Stomach smooth muscle (tissue), 2 donors: ENCODE results near the gene LINC00305.

Experiments used
- H3K27ac ChIP-seq: one replicate; pipeline ENCODE4 v1.7.0; 2013; ENCODE audit warnings: mild to moderate bottlenecking, low read length, inconsistent platforms
- H3K27me3 ChIP-seq, 2 donors: one replicate each; pipeline ENCODE4 v1.7.0; 2013; ENCODE audit warnings: low read length in 2 of 2; ENCODE audit not compliant: insufficient read depth in 2 of 2, control insufficient read depth in 1 of 2
- H3K36me3 ChIP-seq, 2 donors: one replicate each; pipeline ENCODE4 v1.7.0; 2013; ENCODE audit warnings: low read length in 2 of 2; ENCODE audit not compliant: control insufficient read depth in 2 of 2, insufficient read depth in 2 of 2
- H3K4me1 ChIP-seq: one replicate; pipeline ENCODE4 v1.7.0; 2013; ENCODE audit warnings: low read length; ENCODE audit not compliant: control insufficient read depth, insufficient read depth
- H3K4me3 ChIP-seq, 2 donors: one replicate each; pipeline ENCODE4 v1.7.0; 2013; ENCODE audit warnings: low read length in 2 of 2
- H3K9ac ChIP-seq, 2 donors: one replicate each; pipeline ENCODE4 v1.7.0; 2013; ENCODE audit warnings: low read length in 2 of 2, mild to moderate bottlenecking in 1 of 2
- H3K9me3 ChIP-seq, 2 donors: one replicate each; pipeline ENCODE4 v1.7.0; 2013; ENCODE audit warnings: low read length in 2 of 2; ENCODE audit not compliant: control insufficient read depth in 2 of 2
- donor health status: healthy.
- donor health status: Pancreatic carcinoma.

Gene LINC00305

GRCh38 chr18:64165906-64166305 lies 17.0 kb upstream of the LINC00305 start:
- Histone ChIP-seq H3K27ac (no peak overlapping the region), H3K4me3 (no peak overlapping the region), H3K9me3 (no peaks in the 10 kb centered on the region), H3K9ac (no peak overlapping the region), H3K36me3 (no peaks in the 10 kb centered on the region), H3K4me1 (no peaks in the 10 kb centered on the region), H3K27me3 (no peaks in the 10 kb centered on the region)

DNA sequence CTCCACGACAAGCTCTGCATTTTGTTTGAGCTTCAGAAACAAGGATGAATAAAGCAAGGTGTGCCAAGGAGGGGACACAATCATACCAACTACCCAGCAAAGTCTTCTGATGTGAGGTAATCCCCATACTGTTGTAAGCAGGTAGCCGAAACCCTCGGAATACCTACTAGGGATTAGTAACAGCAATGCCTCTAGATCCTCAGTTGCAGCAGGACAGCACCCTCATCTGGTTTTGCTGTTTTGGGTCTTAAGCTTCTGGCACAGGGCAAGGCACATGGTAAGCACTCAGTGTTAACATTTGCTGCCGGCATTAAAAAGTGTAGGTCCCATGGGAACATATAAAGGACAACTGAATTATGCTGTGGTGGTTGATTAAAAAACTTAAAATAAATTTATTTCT lies 16.0 kb upstream of the LINC00305 start:
- Histone ChIP-seq H3K9me3 (no peaks in the 10 kb centered on the region), H3K36me3 (no peaks in the 10 kb centered on the region), H3K27me3 (no peaks in the 10 kb centered on the region), H3K27ac (no peak overlapping the region), H3K4me3 (no peak overlapping the region), H3K4me1 (no peaks in the 10 kb centered on the region), H3K9ac (no peak overlapping the region)

GRCh38 chr18:64149916-64150438 lies 1.1 kb upstream of the LINC00305 start:
- Histone ChIP-seq H3K9me3 (no peaks in the 10 kb centered on the region), H3K9ac (no peak overlapping the region), H3K27ac (no peak overlapping the region)

DNA sequence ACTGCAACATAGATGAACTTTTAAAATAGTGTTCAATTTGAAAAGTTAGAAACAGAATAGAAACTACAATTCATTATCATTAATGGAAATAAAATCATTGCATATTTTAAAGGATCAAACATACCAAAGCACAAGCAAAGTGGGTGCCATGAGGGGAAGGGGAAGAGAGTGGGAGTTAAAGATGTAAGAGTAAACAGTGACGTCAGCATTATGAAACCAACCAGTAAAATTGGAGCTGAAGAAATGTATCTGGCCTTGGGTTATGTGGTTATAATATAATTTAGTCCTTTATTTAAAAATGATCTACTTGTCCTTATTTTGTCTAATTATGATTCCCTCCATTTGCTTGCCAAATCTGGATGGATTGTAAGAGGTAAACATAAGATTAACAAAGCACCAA lies 6.0 kb downstream of the LINC00305 start:
- no peaks in the 10 kb centered on the region for H3K4me1 ChIP-seq
- H3K4me3 ChIP-seq = no peak overlapping the region
- no peaks in the 10 kb centered on the region for H3K9me3 ChIP-seq
- H3K27me3 ChIP-seq = no peaks in the 10 kb centered on the region
- H3K27ac ChIP-seq = no peak overlapping the region
- no peaks in the 10 kb centered on the region for H3K36me3 ChIP-seq
- H3K9ac ChIP-seq = no peak overlapping the region

More at GRCh38 chr18:64149916-64150438, 1.1 kb upstream of the LINC00305 start:
- no peaks in the 10 kb centered on the region for H3K27me3 ChIP-seq
- H3K4me1 ChIP-seq = no peaks in the 10 kb centered on the region
- H3K36me3 ChIP-seq = no peaks in the 10 kb centered on the region
- no peak overlapping the region for H3K4me3 ChIP-seq

DNA sequence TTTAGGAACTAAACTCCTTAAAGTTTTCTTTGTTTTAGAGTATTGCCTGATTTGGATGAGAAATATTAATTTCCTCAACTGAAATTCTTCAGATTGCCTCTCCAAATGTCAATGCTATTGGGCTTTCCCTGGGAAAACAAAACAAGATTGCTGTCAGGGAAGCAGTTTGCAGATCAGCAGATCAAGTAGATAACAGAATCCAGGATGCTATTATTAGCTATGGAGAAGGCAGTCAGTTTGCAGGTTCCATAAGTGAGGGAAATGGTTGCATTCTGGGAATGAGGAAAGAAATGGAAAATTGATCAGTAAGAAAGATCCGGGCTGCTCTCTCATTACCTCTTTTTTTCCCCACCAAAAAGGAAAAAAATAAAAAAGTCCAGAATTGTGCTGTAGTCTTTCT lies 11.0 kb downstream of the LINC00305 start:
- Histone ChIP-seq H3K9me3 (no peaks in the 10 kb centered on the region), H3K4me1 (no peaks in the 10 kb centered on the region), H3K4me3 (no peak overlapping the region), H3K27me3 (no peaks in the 10 kb centered on the region), H3K36me3 (no peaks in the 10 kb centered on the region), H3K27ac (no peak overlapping the region), H3K9ac (no peak overlapping the region)

GRCh38 chr18:64134044-64134747 lies 14.7 kb downstream of the LINC00305 start:
- Histone ChIP-seq H3K9me3 (no peaks in the 10 kb centered on the region), H3K9ac (no peak overlapping the region), H3K36me3 (no peaks in the 10 kb centered on the region), H3K4me1 (no peaks in the 10 kb centered on the region), H3K27ac (no peak overlapping the region), H3K4me3 (no peak overlapping the region), H3K27me3 (no peaks in the 10 kb centered on the region)

DNA sequence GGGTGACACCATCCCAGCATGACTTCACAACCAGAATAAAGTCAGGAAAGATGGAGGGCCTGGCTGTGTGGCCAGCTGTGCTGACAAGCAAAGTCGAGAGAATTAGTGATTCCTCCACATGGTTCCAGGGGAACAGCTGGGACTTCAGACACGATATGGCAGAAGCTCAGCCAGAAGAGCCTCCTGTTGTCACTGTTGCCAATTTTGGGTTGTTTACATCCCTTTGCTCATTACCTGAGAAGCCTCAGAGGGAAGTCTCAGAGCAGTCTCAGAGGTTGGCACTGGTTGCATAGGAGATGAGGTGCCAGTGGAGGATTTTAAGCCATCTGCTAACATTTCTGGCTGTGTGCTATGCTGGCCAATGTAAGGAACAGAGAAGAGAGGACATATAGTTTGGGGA lies 16.0 kb downstream of the LINC00305 start:
- Histone ChIP-seq H3K27me3 (no peaks in the 10 kb centered on the region), H3K27ac (no peak overlapping the region), H3K9me3 (no peaks in the 10 kb centered on the region), H3K9ac (no peak overlapping the region), H3K4me3 (no peak overlapping the region), H3K4me1 (no peaks in the 10 kb centered on the region), H3K36me3 (no peaks in the 10 kb centered on the region)

DNA sequence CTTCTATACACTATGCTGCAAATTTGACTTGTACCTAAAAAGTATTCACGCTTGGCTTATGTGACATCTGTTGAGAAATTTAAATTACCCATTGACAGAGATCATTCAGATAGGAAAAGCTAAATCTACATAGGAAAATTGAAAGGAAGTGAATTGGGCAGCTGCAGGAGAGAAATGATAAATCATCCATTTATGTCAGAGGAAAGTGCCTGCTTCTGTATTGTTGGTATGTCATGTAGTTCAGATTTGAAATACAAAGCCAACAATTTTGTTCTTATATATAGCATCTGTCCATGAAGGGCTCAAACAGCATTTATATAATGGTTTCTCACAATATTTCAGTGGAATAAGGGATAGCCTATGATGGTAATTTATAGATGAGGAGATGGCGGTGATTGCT lies 17.6 kb downstream of the LINC00305 start:
- Histone ChIP-seq H3K27ac (no peak overlapping the region), H3K36me3 (no peaks in the 10 kb centered on the region), H3K27me3 (no peaks in the 10 kb centered on the region), H3K4me1 (no peaks in the 10 kb centered on the region), H3K4me3 (no peak overlapping the region), H3K9me3 (no peaks in the 10 kb centered on the region), H3K9ac (no peak overlapping the region)

GRCh38 chr18:64127172-64127571 lies 21.7 kb downstream of the LINC00305 start:
- no peaks in the 10 kb centered on the region for H3K27me3 ChIP-seq
- H3K4me1 ChIP-seq = no peaks in the 10 kb centered on the region
- no peaks in the 10 kb centered on the region for H3K9me3 ChIP-seq
- H3K4me3 ChIP-seq = no peak overlapping the region
- no peak overlapping the region for H3K9ac ChIP-seq
- H3K36me3 ChIP-seq = no peaks in the 10 kb centered on the region
- no peak overlapping the region for H3K27ac ChIP-seq

GRCh38 chr18:64119916-64120315 lies 29.0 kb downstream of the LINC00305 start:
- Histone ChIP-seq H3K9ac (no peak overlapping the region), H3K27ac (no peak overlapping the region), H3K4me1 (no peaks in the 10 kb centered on the region), H3K9me3 (no peaks in the 10 kb centered on the region), H3K27me3 (no peaks in the 10 kb centered on the region), H3K36me3 (no peaks in the 10 kb centered on the region), H3K4me3 (no peak overlapping the region)

DNA sequence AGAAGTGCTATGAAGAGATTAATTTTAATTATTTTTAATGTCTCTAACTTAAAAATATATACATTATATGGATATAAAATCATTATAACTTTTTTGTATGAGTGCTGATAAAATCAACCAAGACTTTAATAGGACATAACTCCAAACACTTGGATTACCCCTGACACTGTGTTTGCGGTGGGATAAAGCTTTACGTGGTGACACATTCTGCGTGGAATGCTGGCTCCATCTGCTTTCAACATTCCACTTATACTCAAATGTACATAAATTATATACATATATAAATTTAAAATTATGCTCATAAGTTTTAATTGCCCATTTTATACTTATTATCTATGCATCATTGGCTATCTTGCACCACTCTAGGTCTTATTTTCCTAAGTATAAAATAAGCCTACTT lies 30.5 kb downstream of the LINC00305 start:
- Histone ChIP-seq H3K9me3 (no peaks in the 10 kb centered on the region), H3K27ac (no peak overlapping the region), H3K27me3 (no peaks in the 10 kb centered on the region), H3K9ac (no peak overlapping the region), H3K36me3 (no peaks in the 10 kb centered on the region), H3K4me1 (no peaks in the 10 kb centered on the region), H3K4me3 (no peak overlapping the region)
